CD4-positive, alpha-beta memory T cell (primary cell): ENCODE measurements around the gene PEPD. TPM values are rescaled to one million over a fixed set of nuclear protein-coding genes. Genes with fewer than 3 reads are reported as not detected.

Experiments used
- CTCF ChIA-PET: fragments of 350-600 bp; sonication (Branson Sonifier 250); formaldehyde crosslinking; loops from one replicate; lab custom pipeline; 2021; ENCODE audit warnings: inconsistent platforms; ENCODE audit not compliant: partially characterized antibody; lab: Charles Lee
- POLR2A ChIA-PET: fragments of 350-600 bp; sonication (Branson Sonifier 250); formaldehyde crosslinking; loops from one replicate; lab custom pipeline; 2021; ENCODE audit not compliant: partially characterized antibody; lab: Charles Lee
- DNase-seq, 5 donors: peaks; one replicate each; pipeline versions ENCODE4 v3.0.0 to v3.0.0-alpha.2; 2020 to 2022; ENCODE audit warnings: mixed read lengths in 1 of 5
- H3K27ac ChIP-seq: one replicate; pipeline ENCODE4 v1.7.0; 2013; ENCODE audit warnings: low read depth, low read length
- H3K27me3 ChIP-seq: 2 replicates; pipeline ENCODE4 v1.7.0; 2013; ENCODE audit warnings: mild to moderate bottlenecking, low read length, moderate library complexity; ENCODE audit not compliant: insufficient read depth
- H3K36me3 ChIP-seq: 2 replicates; pipeline ENCODE4 v1.7.0; 2013; ENCODE audit warnings: mild to moderate bottlenecking, low read length, moderate library complexity; ENCODE audit not compliant: insufficient read depth
- H3K4me1 ChIP-seq: 2 replicates; pipeline ENCODE4 v1.7.0; 2013; ENCODE audit warnings: mild to moderate bottlenecking, low read length, moderate library complexity; ENCODE audit not compliant: insufficient read depth
- H3K4me3 ChIP-seq, 2 donors: one replicate each; pipeline ENCODE4 v1.7.0; 2013; ENCODE audit warnings: low read length in 2 of 2, mild to moderate bottlenecking in 1 of 2
- H3K9me3 ChIP-seq, 2 donors: one replicate each; pipeline ENCODE4 v1.7.0; 2013; ENCODE audit warnings: low read length in 2 of 2, control low read depth in 1 of 2; ENCODE audit not compliant: control insufficient read depth in 1 of 2
- H3K27ac Mint-ChIP-seq, 7 donors: one replicate each; pipeline ENCODE4 v1.8.0; 2020 to 2021; ENCODE audit warnings: mixed read lengths in 7 of 7, mild to moderate bottlenecking in 6 of 7, inconsistent platforms in 3 of 7, moderate library complexity in 3 of 7
- H3K27me3 Mint-ChIP-seq, 2 donors: one replicate each; pipeline ENCODE4 v1.8.0; 2020 to 2021; ENCODE audit warnings: mixed read lengths in 2 of 2
- H3K36me3 Mint-ChIP-seq, 2 donors: one replicate each; pipeline ENCODE4 v1.8.0; 2020 to 2021; ENCODE audit warnings: mixed read lengths in 2 of 2, inconsistent platforms in 1 of 2, mild to moderate bottlenecking in 1 of 2
- H3K4me1 Mint-ChIP-seq, 4 donors: one replicate each; pipeline ENCODE4 v1.8.0; 2020 to 2021; ENCODE audit warnings: mixed read lengths in 4 of 4, mild to moderate bottlenecking in 1 of 4
- H3K4me3 Mint-ChIP-seq, 8 donors: one replicate each; pipeline ENCODE4 v1.8.0; 2020 to 2021; ENCODE audit warnings: mixed read lengths in 8 of 8, mild to moderate bottlenecking in 7 of 8, moderate library complexity in 6 of 8, inconsistent platforms in 3 of 8
- H3K9me3 Mint-ChIP-seq, 8 donors: one replicate each; pipeline ENCODE4 v1.8.0; 2020 to 2021; ENCODE audit warnings: mixed read lengths in 8 of 8, mild to moderate bottlenecking in 5 of 8, inconsistent platforms in 3 of 8, moderate library complexity in 1 of 8
- intact Hi-C: fragments of 100-400 bp; cut with micrococcal nuclease; formaldehyde crosslinking; loops from one replicate; pipeline ENCODE4 v1.15.1; 2023
- polyA plus RNA-seq, 2 donors: library from polyadenylated mRNA; unstranded; fragments of 300-500 nt; fragmentation: Illumina TruSeq; gene quantifications; one replicate each; pipeline ENCODE4 v1.2.3, GENCODE V29; 2021
- total RNA-seq, 2 experiments: library from RNA; stranded (reverse); gene quantifications; one replicate each; pipeline ENCODE4 v1.2.3, GENCODE V29; 2021

Gene PEPD
- total and polyA plus RNA-seq, 4 experiments from 2014 or later = 27.6 to 213 (median 77.8) TPM

DNA sequence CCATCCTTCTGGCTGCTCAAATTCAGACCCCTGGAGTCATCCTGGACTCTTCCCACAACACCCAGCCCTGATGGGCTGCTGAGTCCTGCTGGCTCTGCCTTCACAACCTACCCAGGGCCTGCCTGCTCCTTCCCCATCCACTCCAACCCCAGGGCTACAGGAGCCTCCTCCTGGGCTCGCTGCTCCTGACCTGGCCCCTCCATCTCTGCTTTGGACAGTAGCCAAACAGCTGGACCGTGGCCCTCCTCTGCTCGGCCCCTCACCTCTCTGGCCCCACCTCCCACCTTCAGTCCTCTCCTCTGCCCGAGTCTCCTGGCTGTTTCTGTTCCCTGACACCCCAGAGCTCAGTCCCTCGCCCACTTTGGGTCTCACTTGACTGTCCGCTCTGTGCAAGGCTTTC is 81.3 kb downstream of the PEPD start:
- intact Hi-C loops = no loop called here
- peaks cover 0 to 4% (median under 1%) of the 10 kb centered on the region in 4 donors for H3K4me1 Mint-ChIP-seq
- Histone ChIP-seq H3K27me3 (no peaks in the 10 kb centered on the region), H3K4me1 (no peaks in the 10 kb centered on the region), H3K4me3 (no peak overlapping the region), H3K36me3 (no peaks in the 10 kb centered on the region), H3K9me3 (no peaks in the 10 kb centered on the region), H3K27ac (no peak overlapping the region)
- no peaks in the 10 kb centered on the region for H3K9me3 Mint-ChIP-seq
- no peak for DNase-seq
- POLR2A ChIA-PET = no interaction called here
- H3K4me3 Mint-ChIP-seq = no peak overlapping the region
- no peak overlapping the region for H3K27ac Mint-ChIP-seq
- H3K36me3 Mint-ChIP-seq = peaks cover 0 to 9% of the 10 kb centered on the region in 2 donors
- no peaks in the 10 kb centered on the region for H3K27me3 Mint-ChIP-seq
- CTCF ChIA-PET = interaction anchor here (1.0 kb wide), 1 partner anchor 10 kb away, joined by 4 read pairs; no protein-coding TSS in a partner anchor

DNA sequence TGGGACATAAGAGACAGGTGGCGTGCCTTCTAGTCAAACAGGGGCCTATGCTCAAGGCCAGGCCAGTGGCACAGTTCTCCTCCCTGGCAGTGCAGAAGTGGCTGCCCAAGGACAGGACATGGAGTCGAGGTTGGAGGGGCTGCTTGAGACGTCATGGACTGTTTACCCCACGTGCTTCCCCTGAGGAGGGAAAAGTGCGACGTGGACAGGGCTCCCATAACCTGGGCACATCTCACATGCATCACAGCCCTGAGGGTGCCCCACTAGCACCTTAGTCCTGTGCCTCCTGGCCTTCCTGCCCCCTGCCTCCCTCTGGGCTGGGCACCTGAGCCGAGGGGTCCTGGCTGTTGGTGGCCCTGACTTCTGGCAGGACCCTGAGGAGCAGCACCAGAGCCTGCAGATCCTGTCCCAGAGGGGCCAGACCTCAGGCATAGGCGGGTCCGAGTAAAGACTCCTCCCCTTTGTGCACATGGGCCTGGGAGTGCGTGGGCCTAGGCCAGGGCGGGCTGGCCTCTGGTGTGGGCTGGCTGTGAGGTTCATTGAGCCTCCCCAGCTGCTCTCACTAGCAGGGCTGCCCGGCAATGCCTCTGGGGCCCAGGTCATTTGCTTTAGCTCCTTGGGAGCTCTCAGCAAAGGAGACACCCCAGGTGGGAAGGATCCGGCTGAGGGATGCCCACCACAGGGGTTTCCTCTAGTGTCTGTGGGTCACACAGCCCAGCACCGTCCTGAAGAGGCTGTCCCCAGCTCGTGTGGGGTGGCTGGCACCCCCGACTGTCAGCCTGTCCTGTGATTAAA is 82.4 kb downstream of the PEPD start:
- ChIA-PET POLR2A (no interaction called here), CTCF (interaction anchor here (1.0 kb wide), 1 partner anchor 8 kb away, joined by 3 read pairs; no protein-coding TSS in a partner anchor)
- no peak overlapping the region for H3K4me3 Mint-ChIP-seq
- Histone ChIP-seq H3K36me3 (no peaks in the 10 kb centered on the region), H3K4me3 (no peak overlapping the region), H3K9me3 (no peaks in the 10 kb centered on the region), H3K4me1 (no peaks in the 10 kb centered on the region), H3K27me3 (no peaks in the 10 kb centered on the region), H3K27ac (no peak overlapping the region)
- peaks cover 0 to 4% (median under 1%) of the 10 kb centered on the region in 4 donors for H3K4me1 Mint-ChIP-seq
- no peaks in the 10 kb centered on the region for H3K9me3 Mint-ChIP-seq
- no peaks in the 10 kb centered on the region for H3K27me3 Mint-ChIP-seq
- H3K36me3 Mint-ChIP-seq = peaks cover 0 to 9% of the 10 kb centered on the region in 2 donors
- intact Hi-C loops = no loop called here
- no peak overlapping the region for H3K27ac Mint-ChIP-seq
- no peak for DNase-seq

DNA sequence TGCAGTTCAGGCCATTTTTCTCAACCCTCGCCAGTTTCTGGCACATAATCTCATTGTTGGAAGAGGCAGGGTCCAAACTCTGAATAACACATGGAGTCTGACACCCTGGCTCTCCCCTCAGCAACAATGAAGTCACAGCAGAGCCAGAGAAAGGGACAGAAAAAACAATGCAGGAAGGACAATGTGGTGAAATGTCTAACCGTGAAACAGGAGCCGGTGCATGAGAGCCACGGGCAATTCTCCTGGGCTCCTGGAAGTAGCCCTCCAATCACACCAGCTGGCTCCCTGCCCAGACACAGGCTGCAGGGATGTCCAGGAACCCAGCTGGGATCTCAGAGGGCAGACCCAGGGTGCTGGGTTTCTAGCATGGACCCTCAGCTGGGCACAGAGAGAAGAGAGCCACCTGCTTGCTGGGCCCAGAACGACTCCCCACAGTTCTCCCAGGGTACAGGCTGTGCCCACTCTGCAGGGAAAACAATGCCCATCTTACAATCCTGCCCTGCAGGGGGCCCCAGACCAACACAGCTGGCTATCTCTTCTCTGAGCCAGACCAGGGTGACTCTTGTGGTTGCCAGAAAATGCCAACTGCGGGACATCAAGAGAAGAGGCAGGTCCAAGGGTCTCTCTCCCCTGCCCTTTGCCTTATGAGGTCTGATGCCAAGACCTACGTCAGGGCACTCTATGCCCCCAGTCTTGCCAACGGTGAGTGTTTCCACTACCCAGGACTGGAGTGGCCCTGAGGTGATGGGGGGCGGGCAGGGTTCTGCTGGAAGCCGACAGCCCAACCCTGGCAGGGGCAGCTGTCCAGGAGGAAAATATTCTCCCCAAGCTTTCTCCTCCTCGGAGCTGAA is 83.5 kb downstream of the PEPD start:
- Histone ChIP-seq H3K4me3 (no peak overlapping the region), H3K9me3 (no peaks in the 10 kb centered on the region), H3K4me1 (no peaks in the 10 kb centered on the region), H3K27ac (no peak overlapping the region), H3K36me3 (no peaks in the 10 kb centered on the region), H3K27me3 (no peaks in the 10 kb centered on the region)
- ChIA-PET CTCF (no interaction called here), POLR2A (no interaction called here)
- intact Hi-C loops = no loop called here
- H3K4me1 Mint-ChIP-seq = peaks cover 0 to 4% (median under 1%) of the 10 kb centered on the region in 4 donors
- no peak overlapping the region for H3K4me3 Mint-ChIP-seq
- peaks cover 0 to 8% of the 10 kb centered on the region in 2 donors for H3K36me3 Mint-ChIP-seq
- no peaks in the 10 kb centered on the region for H3K9me3 Mint-ChIP-seq
- H3K27me3 Mint-ChIP-seq = no peaks in the 10 kb centered on the region
- DNase-seq = no peak
- no peak overlapping the region for H3K27ac Mint-ChIP-seq

DNA sequence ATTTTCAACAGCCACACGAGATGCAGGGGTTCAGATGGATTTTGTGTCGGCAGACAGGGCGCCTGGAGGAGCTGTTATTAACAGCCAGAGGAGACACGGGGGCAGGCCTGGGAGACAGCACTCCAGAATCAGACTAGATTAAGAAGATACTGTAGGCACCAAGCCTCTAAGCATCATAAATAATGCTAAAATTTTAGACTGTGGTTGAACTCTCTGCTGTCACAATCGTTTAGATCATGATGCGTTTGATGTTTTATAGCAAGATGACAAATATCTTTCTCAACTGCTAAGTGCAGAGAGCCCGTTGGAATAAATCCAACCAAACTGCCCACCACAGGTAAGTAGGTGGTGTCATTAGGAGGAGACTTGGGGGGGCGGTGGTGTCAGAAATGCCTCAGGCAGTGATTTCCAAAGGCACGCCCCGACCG is 84.2 kb downstream of the PEPD start:
- Histone ChIP-seq H3K9me3 (no peaks in the 10 kb centered on the region), H3K27ac (no peak overlapping the region), H3K4me1 (no peaks in the 10 kb centered on the region), H3K4me3 (no peak overlapping the region), H3K36me3 (no peaks in the 10 kb centered on the region), H3K27me3 (no peaks in the 10 kb centered on the region)
- ChIA-PET CTCF (interaction anchor here (0.8 kb wide), 1 partner anchor 18 kb away, joined by 3 read pairs; no protein-coding TSS in a partner anchor), POLR2A (no interaction called here)
- Mint-ChIP-seq H3K27me3 (no peaks in the 10 kb centered on the region), H3K4me3 (no peak overlapping the region), H3K36me3 (peaks cover 0 to 5% of the 10 kb centered on the region in 2 donors), H3K4me1 (peaks cover 0 to 4% (median under 1%) of the 10 kb centered on the region in 4 donors), H3K27ac (no peak overlapping the region), H3K9me3 (no peaks in the 10 kb centered on the region)
- DNase-seq = no peak
- intact Hi-C loops = no loop called here

DNA sequence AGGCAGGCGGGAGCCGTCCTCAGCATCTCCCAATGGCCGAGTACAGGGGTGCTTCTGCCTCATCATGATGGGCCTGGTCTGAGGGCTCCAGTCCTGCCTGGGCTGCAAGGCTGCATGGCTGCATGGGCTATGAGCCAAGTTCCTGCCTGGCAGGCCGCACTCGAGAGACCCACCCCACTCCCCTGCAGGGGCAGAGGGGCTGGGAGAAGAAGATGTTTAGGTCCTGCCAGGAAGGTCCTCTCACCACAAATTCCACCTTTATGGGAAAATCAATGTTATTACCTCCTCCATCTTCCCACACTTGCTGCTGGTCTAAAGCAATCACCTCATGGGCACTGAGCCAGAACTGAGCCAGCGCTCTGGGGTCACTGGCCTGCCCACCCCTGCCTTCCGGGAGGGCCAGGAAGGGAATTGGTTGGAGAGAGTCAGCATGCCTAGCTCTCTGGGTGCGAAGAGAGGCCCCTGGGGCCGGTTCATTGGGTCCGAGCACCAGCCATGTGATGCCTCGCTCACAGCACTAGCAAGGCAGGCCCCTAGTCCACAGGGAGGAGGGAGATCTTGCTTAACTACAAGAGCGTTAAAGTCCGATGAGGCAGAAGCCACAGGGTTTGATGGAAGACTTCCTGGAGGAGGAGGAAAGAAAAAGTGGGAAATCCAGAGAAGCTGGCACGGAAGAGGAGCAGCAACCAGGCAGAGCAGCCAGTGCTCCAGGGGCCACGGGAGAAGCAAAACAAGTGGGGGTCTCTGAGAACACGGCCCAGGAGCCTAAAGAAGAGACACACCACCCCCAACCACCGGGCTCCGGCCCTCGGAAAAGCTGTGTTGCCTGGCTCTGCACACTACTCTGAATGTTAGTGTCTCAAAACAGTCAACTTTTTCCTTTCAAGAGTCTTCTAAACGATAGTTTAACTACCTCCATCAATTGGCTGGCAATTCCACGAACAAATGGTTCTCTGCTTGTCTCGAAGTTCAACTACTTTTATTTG is 84.9 kb downstream of the PEPD start:
- Mint-ChIP-seq H3K4me3 (no peak overlapping the region), H3K9me3 (no peaks in the 10 kb centered on the region), H3K4me1 (peaks cover 0 to 4% (median under 1%) of the 10 kb centered on the region in 4 donors), H3K27ac (no peak overlapping the region), H3K27me3 (no peaks in the 10 kb centered on the region), H3K36me3 (peaks cover 0 to 5% of the 10 kb centered on the region in 2 donors)
- ChIA-PET CTCF (interaction anchor here (0.8 kb wide), 1 partner anchor 19 kb away, joined by 3 read pairs; no protein-coding TSS in a partner anchor), POLR2A (no interaction called here)
- Histone ChIP-seq H3K27ac (no peak overlapping the region), H3K4me3 (no peak overlapping the region), H3K9me3 (no peaks in the 10 kb centered on the region), H3K36me3 (no peaks in the 10 kb centered on the region), H3K4me1 (peaks cover under 1% of the 10 kb centered on the region), H3K27me3 (no peaks in the 10 kb centered on the region)
- intact Hi-C loops = no loop called here
- DNase-seq = no peak

DNA sequence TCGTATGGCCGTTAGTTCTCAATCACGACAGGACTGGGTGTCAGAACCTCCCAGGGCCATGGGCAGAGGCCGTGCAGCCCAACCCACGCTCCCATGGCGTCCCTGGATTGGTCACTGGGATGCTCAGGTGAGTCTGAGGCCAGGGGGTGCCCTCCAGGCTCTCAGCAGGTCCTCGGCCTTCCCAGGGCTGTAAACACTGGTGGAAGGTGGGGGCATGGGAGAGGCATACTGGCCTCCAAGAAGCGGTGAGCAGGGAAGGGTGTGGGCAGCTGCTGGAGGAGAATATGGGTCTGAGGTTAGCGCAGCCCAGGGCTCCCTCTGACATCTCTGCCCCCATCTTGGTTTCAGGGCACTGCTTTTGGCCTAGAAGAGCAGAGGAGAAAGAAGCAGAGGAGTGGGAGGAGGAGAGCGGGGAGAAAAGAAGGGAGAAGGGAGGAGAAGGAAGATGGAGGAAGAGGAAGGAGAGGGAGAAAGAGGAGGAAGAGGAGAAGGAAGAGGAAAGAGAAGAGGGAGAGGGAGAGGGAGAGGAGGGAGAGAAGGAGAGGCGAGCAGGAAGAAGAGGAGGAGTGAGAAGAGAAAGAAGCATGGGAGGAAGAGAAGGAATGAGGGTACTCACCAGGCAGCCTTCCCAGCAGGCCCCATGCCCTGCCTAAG is 85.8 kb downstream of the PEPD start:
- peak in 1 of 5 donors; percentile 12 for DNase-seq
- ChIA-PET CTCF (no interaction called here), POLR2A (no interaction called here)
- Histone ChIP-seq H3K27ac (no peak overlapping the region), H3K4me3 (no peak overlapping the region), H3K27me3 (no peaks in the 10 kb centered on the region), H3K36me3 (no peaks in the 10 kb centered on the region), H3K9me3 (no peaks in the 10 kb centered on the region), H3K4me1 (peaks cover 8% of the 10 kb centered on the region)
- Mint-ChIP-seq H3K36me3 (peaks cover 0 to 5% of the 10 kb centered on the region in 2 donors), H3K9me3 (no peaks in the 10 kb centered on the region), H3K27ac (no peak overlapping the region), H3K4me1 (peaks cover under 1 to 8% (median 5%) of the 10 kb centered on the region in 4 donors), H3K27me3 (no peaks in the 10 kb centered on the region), H3K4me3 (no peak overlapping the region)
- intact Hi-C loops = no loop called here
